Measurements from ENCODE around the gene H3-3A. TPM values are rescaled to one million over a fixed set of nuclear protein-coding genes. Genes with fewer than 3 reads are reported as not detected.

Gene H3-3A
- total and polyA plus RNA-seq, 2 of the 8 experiments (the other 6 are each of a cell fraction or from before 2014, with no cell fraction given) = 1,157 to 1,223 TPM

- TF ChIP-seq, protein P1, sequence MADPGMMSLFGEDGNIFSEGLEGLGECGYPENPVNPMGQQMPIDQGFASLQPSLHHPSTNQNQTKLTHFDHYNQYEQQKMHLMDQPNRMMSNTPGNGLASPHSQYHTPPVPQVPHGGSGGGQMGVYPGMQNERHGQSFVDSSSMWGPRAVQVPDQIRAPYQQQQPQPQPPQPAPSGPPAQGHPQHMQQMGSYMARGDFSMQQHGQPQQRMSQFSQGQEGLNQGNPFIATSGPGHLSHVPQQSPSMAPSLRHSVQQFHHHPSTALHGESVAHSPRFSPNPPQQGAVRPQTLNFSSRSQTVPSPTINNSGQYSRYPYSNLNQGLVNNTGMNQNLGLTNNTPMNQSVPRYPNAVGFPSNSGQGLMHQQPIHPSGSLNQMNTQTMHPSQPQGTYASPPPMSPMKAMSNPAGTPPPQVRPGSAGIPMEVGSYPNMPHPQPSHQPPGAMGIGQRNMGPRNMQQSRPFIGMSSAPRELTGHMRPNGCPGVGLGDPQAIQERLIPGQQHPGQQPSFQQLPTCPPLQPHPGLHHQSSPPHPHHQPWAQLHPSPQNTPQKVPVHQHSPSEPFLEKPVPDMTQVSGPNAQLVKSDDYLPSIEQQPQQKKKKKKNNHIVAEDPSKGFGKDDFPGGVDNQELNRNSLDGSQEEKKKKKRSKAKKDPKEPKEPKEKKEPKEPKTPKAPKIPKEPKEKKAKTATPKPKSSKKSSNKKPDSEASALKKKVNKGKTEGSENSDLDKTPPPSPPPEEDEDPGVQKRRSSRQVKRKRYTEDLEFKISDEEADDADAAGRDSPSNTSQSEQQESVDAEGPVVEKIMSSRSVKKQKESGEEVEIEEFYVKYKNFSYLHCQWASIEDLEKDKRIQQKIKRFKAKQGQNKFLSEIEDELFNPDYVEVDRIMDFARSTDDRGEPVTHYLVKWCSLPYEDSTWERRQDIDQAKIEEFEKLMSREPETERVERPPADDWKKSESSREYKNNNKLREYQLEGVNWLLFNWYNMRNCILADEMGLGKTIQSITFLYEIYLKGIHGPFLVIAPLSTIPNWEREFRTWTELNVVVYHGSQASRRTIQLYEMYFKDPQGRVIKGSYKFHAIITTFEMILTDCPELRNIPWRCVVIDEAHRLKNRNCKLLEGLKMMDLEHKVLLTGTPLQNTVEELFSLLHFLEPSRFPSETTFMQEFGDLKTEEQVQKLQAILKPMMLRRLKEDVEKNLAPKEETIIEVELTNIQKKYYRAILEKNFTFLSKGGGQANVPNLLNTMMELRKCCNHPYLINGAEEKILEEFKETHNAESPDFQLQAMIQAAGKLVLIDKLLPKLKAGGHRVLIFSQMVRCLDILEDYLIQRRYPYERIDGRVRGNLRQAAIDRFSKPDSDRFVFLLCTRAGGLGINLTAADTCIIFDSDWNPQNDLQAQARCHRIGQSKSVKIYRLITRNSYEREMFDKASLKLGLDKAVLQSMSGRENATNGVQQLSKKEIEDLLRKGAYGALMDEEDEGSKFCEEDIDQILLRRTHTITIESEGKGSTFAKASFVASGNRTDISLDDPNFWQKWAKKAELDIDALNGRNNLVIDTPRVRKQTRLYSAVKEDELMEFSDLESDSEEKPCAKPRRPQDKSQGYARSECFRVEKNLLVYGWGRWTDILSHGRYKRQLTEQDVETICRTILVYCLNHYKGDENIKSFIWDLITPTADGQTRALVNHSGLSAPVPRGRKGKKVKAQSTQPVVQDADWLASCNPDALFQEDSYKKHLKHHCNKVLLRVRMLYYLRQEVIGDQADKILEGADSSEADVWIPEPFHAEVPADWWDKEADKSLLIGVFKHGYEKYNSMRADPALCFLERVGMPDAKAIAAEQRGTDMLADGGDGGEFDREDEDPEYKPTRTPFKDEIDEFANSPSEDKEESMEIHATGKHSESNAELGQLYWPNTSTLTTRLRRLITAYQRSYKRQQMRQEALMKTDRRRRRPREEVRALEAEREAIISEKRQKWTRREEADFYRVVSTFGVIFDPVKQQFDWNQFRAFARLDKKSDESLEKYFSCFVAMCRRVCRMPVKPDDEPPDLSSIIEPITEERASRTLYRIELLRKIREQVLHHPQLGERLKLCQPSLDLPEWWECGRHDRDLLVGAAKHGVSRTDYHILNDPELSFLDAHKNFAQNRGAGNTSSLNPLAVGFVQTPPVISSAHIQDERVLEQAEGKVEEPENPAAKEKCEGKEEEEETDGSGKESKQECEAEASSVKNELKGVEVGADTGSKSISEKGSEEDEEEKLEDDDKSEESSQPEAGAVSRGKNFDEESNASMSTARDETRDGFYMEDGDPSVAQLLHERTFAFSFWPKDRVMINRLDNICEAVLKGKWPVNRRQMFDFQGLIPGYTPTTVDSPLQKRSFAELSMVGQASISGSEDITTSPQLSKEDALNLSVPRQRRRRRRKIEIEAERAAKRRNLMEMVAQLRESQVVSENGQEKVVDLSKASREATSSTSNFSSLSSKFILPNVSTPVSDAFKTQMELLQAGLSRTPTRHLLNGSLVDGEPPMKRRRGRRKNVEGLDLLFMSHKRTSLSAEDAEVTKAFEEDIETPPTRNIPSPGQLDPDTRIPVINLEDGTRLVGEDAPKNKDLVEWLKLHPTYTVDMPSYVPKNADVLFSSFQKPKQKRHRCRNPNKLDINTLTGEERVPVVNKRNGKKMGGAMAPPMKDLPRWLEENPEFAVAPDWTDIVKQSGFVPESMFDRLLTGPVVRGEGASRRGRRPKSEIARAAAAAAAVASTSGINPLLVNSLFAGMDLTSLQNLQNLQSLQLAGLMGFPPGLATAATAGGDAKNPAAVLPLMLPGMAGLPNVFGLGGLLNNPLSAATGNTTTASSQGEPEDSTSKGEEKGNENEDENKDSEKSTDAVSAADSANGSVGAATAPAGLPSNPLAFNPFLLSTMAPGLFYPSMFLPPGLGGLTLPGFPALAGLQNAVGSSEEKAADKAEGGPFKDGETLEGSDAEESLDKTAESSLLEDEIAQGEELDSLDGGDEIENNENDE (IDR thresholded peaks at IDR 0.05; ENCODE audit: insufficient replicate concordance, low read length) = no peak
- TF ChIP-seq JUN (IDR thresholded peaks at IDR 0.05; ENCODE audit: low read depth, low read length) (no peak), ZNF274 (IDR thresholded peaks at IDR 0.05; ENCODE audit: borderline replicate concordance, extremely low read depth, low read length) (no peak), CTBP2 (IDR thresholded peaks at IDR 0.05; ENCODE audit: borderline replicate concordance, insufficient read depth, insufficient read length, low read length) (no peak), SUZ12 (IDR thresholded peaks at IDR 0.05; ENCODE audit: low read length) (no peak), MAFK (IDR thresholded peaks at IDR 0.05; ENCODE audit: low read depth, low read length) (no peak), CHD1 (IDR thresholded peaks at IDR 0.05; ENCODE audit: low read depth, low read length) (no peak), POLR2A (IDR thresholded peaks at IDR 0.05; ENCODE audit: control extremely low read depth in 1 of 2, low read depth in 2 of 2, low read length in 2 of 2) (no peak), BCL11A (IDR thresholded peaks at IDR 0.05; ENCODE audit: low read depth in 2 of 2, low read length in 2 of 2) (no peak)
Measured at GRCh38 chr1:226082959-226083301, 20.4 kb downstream of the H3-3A start (continued).

All from H1 (cell line).